HG03565 (cell line): ENCODE data around the gene XPNPEP2.

Source experiments
- ATAC-seq: cut with Tn5 transposase; IDR thresholded peaks from one replicate; pipeline ENCODE4 v1.9.1; 2021; ENCODE audit warnings: mild to moderate bottlenecking, moderate library complexity; ENCODE audit not compliant: unreplicated experiment

The XPNPEP2 gene

GRCh38 chrX:129738466-129739308 is at the start of gene XPNPEP2:
XPNPEP2 (plus strand) TSS chrX:129738979; CDS start chrX:129739214, 235 bp downstream.
- no peak for ATAC-seq

- no peak for ATAC-seq
These were observed 49.0 kb upstream of the XPNPEP2 start for GRCh38 chrX:129689796-129690195.

GRCh38 chrX:129690435-129690834 is 48.3 kb upstream of the XPNPEP2 start:
- no peak for ATAC-seq

GRCh38 chrX:129693354-129693753 is 45.4 kb upstream of the XPNPEP2 start:
- no peak for ATAC-seq

GRCh38 chrX:129694805-129695204 is 44.0 kb upstream of the XPNPEP2 start:
- no peak for ATAC-seq

GRCh38 chrX:129695535-129695934 is 43.2 kb upstream of the XPNPEP2 start:
- ATAC-seq: no peak

GRCh38 chrX:129695937-129696336 is 42.8 kb upstream of the XPNPEP2 start:
- ATAC-seq: no peak

GRCh38 chrX:129696463-129697155 is 42.2 kb upstream of the XPNPEP2 start:
- no peak for ATAC-seq

- no peak for ATAC-seq
These were observed 41.5 kb upstream of the XPNPEP2 start for GRCh38 chrX:129697204-129697829.

- ATAC-seq: no peak
These were observed 40.6 kb upstream of the XPNPEP2 start for GRCh38 chrX:129698150-129698549.

GRCh38 chrX:129700536-129700935 is 38.2 kb upstream of the XPNPEP2 start:
- no peak for ATAC-seq

GRCh38 chrX:129701624-129702069 is 37.1 kb upstream of the XPNPEP2 start:
- no peak for ATAC-seq

- ATAC-seq: no peak
These were observed 34.3 kb upstream of the XPNPEP2 start for GRCh38 chrX:129704491-129704890.

GRCh38 chrX:129705377-129705925 is 33.3 kb upstream of the XPNPEP2 start:
- ATAC-seq: no peak

- no peak for ATAC-seq
These were observed 32.8 kb upstream of the XPNPEP2 start for GRCh38 chrX:129705988-129706387.

- ATAC-seq: no peak
These were observed 32.2 kb upstream of the XPNPEP2 start for GRCh38 chrX:129706400-129707072.

GRCh38 chrX:129714581-129714980 is 24.2 kb upstream of the XPNPEP2 start:
- ATAC-seq: no peak

- no peak for ATAC-seq
These were observed 22.3 kb upstream of the XPNPEP2 start for GRCh38 chrX:129716507-129716906.

- no peak for ATAC-seq
These were observed 20.9 kb upstream of the XPNPEP2 start for GRCh38 chrX:129717892-129718291.

- no peak for ATAC-seq
These were observed 20.1 kb upstream of the XPNPEP2 start for GRCh38 chrX:129718676-129719075.

- ATAC-seq: no peak
These were observed 19.5 kb upstream of the XPNPEP2 start for GRCh38 chrX:129719268-129719667.
